Measurements from ENCODE around the gene LHX1.

LHX1 gene

DNA sequence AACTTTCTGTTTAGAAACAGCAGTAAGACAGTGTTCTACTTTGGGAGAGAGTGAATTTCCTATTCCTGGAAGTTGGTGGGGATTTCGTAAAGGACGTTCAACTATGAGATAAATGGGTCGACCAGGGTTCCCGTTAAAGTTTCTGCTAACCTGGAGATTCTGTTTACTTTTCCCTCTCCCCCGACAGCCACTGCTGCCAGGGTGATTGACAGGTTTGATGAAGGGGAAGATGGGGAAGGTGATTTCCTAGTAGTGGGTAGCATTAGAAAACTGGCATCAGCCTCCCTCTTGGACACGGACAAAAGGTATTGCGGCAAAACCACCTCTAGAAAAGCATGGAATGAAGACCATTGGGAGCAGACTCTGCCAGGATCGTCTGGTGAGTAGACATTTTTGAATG lies 12.8 kb downstream of the LHX1 start:
- FAIRE-seq: no peak
- DNase-seq (ENCODE audit: low spot score): no peak

DNA sequence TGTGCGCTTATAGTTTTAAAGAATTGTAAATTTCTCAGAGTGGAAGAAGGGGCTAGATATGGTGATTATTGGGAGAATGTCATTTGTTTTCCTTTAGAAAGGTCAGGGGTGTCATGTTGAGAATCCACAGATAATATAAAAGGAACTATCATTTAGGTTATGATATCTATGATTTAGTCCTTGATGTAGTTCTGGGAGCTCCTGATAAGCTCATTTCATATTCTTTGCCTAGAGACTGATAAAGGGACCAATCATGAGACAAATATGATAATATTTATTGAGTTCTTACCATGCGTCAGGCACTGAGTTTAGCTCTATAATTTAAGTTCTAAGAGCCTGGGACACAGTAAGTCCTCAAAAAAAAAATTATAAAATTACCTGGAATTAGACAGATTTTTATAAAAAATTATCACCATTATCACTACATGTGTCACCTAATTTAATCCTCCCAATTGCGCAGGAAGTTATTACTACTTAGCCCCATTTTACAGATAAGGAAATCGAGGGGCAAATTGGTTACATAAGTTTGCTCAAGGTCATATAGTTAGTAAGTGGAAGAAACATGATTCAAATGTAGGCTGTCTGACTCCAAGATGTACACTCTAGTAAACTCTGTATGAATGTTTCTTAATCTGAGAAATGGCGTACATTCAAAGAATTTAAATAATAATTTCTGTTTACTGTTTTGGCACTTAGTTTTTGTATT lies 14.0 kb downstream of the LHX1 start:
- FAIRE-seq (no peak), DNase-seq (ENCODE audit: low spot score) (no peak)

DNA sequence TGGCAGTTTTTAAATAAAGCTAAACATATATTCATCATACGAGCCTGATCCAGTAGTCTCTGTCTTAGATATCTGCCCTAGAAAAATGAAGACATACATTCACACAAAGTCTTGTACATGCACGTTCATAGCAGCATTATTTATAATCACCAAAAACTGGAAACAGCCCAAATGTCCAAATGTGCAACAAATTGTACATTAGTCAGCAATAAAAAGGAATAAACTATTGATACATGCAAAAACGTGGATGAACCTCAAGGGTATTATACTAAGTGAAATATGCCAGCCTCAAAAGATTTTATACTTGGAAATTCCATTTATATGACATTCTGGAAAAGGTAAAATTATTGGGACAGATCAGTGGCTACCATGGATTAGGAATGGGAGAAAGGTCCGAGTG lies 34.2 kb downstream of the LHX1 start:
- FAIRE-seq (no peak), DNase-seq (ENCODE audit: low spot score) (no peak)

DNA sequence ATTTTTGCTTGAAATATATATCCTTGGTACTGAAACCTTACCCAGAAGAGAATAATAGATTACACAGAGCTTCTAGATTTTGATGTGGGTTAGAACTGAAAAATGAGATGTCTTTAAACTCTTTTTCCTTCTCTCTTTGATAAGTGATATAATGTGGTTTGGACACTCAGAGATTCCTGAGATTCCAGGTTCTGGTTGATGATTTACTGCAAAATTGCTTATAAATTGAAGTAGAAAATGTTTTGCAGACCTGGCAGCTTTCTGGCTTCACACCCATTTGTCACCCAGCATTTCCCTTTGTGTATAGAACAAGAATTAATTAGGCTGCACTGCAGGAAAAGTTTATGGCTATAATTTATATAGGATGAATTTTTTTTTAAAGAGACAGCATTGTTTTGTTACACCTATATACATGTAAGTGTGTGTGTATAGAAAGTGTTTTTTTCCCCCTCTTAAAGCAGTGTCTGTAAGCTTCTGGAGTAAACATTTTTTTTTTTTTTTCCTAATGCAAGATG lies 35.0 kb downstream of the LHX1 start:
- DNase-seq (ENCODE audit: low spot score) (no peak), FAIRE-seq (no peak)

DNA sequence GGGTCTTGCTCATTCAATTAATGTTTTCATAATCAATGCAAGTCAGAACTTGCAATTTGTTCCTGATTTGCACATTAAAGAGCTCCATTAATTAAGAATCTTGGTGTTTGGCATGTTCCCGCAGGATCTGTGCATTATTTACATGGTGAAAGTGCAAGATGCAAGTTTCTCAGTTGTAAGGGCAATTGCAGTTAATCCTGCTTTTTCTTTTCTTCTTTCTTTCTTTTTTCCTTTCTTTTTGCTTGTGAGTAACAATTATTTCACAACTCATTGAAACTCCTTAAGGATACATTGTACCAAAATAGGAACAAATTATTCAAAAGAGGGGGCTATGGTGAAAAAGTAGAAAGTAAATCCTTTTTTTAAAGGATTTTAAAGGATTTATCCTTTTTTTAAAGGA lies 35.6 kb downstream of the LHX1 start:
- DNase-seq (ENCODE audit: low spot score) (no peak), FAIRE-seq (no peak)

DNA sequence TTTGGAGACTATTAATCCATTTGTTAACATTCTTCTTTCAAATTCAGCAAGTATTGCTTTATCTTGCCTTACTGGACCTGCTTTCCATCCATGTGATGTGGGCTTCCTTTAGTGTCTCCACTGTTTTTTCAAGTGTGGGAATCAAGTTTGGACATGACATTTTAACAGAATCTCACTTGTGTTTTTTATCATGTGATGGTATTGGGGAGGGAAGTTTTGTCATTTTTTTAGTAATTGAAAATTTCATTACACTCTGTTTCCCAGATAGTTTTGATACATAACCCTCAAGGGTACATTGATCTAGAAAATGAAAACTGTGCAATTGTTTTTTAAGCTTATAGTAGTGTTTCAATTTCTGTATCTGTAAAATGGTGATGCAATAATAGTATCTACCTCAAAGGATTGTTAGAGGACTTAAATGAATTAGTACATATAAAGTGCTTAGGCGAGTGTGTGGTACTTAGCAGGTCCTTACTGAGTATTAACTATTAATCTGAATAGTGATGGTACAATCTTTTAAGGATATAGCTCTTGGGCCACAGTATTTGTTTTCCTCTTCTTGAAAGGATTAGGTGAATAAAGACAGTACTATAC lies 38.7 kb downstream of the LHX1 start:
- FAIRE-seq (no peak), DNase-seq (ENCODE audit: low spot score) (no peak)

DNA sequence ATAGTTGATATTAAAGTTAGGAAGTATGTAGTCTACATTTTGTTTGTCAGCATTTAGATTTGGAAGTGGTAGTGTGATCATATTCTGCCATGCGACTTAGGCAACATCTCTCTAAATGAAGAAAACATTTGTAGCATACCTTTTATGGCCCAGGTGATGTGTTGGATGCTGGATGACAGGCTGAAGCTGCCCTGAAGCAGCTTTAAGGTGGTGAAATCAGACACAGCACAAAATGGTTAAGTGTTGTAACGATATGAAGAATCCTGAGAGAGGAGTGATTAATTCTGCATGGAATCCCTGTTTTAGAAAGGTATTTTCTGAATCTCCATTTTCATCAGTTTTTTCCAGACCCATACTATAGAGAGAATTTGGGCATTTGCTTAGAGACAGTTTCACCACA lies 39.8 kb downstream of the LHX1 start:
- FAIRE-seq (no peak), DNase-seq (ENCODE audit: low spot score) (no peak)

DNA sequence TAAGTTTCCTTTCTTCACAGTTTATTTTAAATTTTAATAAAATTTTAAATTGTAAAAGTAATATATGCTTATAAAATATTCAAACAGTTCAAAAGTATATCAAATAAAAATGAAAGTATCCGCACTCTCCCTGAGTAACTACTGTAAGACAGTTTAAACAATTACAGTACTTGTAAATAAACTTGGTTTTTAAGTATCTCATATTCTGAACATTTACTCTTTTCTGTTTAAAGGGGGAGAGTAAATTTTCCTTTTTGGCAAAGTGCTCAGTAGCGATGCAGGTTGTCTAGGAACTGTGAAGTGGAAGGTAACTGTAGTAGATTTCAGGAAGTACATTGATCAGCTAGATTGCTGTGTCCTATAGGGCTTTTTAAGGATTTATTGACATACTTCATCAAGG lies 40.3 kb downstream of the LHX1 start:
- no peak for DNase-seq (ENCODE audit: low spot score)
- no peak for FAIRE-seq

DNA sequence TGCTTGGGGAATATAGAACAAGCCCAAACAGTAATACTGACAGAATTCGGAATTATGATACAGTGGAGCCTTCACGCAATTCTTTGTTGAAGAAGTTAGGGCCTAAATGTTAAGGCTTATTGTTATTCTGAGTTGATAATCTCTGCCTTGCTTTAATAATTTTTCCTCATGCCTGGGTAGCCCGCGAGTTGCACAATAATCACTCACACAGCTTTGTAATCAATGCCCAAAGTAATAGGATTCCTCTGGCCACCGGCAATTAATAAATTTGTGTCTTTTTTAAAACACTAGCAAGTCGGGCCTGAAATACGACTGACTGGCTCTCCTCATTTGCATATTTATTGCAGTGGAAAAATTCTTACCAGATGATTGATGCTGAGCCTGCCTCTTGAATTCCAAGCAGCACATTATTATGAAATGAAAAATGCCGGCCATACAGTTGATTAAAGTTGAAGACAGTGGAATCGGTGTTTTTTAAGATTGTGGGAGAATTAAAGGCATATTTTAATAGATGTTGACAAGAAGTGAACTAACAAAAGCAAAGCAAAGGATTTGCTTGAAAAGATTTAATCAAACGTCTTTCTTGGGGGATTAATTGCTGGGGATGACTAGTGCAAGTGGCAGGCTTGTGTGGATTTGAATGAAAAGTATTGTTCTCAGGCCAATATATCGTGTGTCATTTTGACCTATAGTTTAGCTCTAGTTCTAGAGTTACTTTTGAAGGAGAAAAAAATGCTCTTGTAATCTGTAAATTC lies 41.7 kb downstream of the LHX1 start:
- FAIRE-seq (no peak), DNase-seq (ENCODE audit: low spot score) (no peak)

DNA sequence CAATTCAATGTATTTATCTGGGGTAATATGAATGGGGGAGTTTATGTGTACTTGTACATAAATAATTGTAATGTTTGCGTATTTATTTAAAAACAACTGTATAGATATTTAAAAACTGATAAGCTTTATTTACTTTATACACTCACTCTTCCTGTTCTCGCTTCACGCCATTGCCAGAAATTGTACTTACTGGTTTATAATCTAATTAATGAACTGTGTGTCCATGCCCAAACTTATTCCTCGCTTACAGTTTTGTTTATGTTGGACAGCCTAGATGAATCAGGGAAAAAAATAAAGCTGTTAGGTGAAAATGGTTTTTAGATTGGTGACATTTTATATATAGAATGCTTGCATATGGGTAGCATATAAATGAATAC lies 42.3 kb downstream of the LHX1 start:
- FAIRE-seq: no peak
- DNase-seq (ENCODE audit: low spot score): no peak

DNA sequence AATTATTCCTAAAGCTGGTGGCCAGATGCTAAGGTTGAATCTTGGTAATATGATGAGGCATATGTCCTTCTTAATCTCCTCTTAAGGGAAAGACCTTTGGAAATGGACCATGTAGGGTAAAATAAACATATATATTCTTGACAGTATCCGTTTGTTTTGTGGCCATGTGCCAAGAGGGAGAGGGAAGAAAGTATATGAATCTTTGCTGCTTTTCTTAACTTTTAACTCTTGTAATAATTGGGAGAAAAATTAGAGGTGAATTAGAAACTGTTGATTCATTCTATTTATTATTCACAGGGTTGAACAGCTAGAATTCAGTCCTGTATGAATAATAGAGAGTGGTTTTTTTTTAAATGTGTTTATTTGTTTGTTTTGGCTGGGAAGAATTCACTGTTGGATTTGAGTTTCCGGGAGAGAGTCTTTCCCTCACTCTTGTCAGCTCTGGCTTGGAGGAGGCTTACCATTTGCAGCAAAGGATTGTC lies 43.0 kb downstream of the LHX1 start:
- no peak for DNase-seq (ENCODE audit: low spot score)

DNA sequence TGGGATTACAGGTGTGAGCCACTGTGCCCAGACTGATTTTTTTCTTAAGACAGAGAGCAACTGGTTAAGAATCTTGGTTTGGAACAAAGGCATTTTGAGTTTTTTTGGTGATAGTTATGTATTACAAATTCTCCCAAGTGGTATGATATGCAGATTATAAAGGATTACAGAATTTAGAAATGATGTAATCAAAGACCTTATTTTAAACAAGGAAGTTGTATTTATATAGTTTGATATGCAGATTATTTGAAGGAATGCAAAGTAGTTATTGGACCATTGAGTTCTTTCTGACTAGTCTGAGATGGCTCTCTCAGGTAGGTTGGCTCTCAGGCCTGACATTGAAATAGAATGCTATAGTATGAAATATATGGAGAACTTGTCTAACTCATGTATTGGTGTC lies 46.3 kb downstream of the LHX1 start:
- no peak for FAIRE-seq

More for the DNA sequence above, 43.0 kb downstream of the LHX1 start:
- no peak for FAIRE-seq

DNA sequence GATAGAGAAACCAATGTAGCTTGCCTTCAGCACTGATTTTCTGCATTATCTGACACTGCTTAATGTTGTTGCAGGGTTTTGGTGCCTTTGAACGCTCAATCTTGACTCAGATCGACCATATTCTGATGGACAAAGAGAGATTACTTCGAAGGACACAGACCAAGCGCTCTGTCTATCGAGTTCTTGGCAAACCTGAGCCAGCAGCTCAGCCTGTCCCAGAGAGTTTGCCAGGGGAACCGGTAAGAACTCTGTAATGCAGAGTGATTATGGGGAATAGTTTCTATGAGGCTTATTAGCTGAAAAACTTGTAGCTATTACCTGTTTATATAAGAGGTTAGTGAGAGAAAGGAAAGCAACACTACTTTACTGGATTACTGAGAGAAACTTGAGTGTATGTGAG lies 51.9 kb downstream of the LHX1 start:
- no peak for FAIRE-seq
- no peak for DNase-seq (ENCODE audit: low spot score)

More for the DNA sequence above, 46.3 kb downstream of the LHX1 start:
- DNase-seq (ENCODE audit: low spot score): no peak

DNA sequence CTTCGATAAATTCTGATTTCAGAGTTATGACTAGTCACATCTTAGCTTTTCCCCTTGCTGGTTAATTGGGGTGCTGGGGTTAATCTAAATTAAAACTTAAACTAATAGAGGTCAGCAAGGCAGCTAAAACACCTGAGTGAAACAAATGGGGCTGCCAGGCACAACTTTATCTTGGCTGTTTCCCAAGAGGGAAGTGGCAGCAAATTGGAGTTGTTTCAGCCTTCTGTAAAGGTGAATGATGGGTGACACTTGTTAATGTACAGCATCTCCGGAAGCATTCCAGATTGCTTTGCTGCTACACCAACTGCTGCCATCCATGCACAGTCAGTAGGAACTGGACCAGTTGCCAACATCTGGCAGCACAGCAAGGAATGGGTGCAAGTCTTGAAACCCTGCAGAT lies 55.4 kb downstream of the LHX1 start:
- no peak for FAIRE-seq
- DNase-seq (ENCODE audit: low spot score): no peak

DNA sequence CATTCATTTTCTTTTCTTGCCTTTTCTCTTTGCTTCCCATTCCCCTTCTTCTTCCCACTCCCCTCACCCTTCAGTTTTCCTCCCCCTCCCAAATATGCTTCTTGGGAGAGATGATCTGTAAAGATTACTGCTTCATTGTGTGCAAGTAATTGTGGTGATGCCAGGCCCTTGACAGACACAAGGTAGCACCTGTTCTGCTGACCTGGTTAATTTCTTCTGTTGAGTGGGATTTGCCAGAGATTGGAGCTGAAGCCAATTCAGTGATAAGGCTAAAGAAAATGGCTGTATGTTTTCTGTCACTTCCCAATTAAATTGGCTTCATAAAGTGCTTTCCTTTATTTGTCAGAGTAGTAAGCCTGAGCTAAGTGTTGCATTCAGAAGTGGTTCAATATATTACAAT lies 56.0 kb downstream of the LHX1 start:
- DNase-seq (ENCODE audit: low spot score) (no peak), FAIRE-seq (no peak)

All from urothelium cell line (cell line).